GM21737 (cell line): Measurements from ENCODE around the gene SHTN1.

Experiments
- ATAC-seq: cut with Tn5 transposase; IDR thresholded peaks from one replicate; pipeline ENCODE4 v1.9.1; 2021; ENCODE audit warnings: mild to moderate bottlenecking, moderate library complexity; ENCODE audit not compliant: unreplicated experiment

Gene SHTN1

DNA sequence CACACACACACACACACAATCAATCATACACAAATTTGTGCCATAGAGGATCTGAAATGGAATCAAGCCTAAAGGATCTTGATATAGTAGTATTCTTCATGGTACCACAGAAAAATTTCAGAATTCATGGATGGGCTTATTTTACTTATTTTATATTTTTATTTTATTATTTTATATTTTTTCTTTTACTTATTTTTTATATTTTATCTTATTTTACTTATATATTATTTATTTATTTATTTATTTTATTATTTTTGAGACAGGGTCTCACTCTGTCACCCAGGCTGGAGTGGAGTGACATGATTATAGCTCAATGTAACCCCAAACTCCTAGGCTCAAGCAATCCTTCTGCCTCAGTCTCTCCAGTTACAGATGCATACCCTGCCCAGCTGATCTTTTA is 16.7 kb downstream of the SHTN1 start:
- ATAC-seq = no peak

DNA sequence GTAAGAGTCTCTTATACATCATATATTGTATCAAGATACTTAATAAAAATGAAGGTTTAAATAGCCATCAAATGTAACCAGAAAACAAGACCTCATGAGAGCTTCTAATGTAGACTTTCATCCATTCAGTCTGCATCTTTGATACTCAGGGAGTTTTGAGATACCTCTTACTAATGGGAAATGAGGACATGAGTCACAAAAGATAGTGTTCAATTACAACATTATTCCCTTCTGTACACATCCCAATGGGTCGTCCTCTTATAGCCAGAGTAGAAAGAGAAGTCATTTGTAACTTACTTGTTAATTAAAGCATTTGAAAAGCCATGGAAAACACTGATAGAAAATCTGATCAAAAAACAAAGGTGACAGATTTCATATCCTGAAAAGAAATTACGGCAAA is 19.4 kb downstream of the SHTN1 start:
- no peak for ATAC-seq

DNA sequence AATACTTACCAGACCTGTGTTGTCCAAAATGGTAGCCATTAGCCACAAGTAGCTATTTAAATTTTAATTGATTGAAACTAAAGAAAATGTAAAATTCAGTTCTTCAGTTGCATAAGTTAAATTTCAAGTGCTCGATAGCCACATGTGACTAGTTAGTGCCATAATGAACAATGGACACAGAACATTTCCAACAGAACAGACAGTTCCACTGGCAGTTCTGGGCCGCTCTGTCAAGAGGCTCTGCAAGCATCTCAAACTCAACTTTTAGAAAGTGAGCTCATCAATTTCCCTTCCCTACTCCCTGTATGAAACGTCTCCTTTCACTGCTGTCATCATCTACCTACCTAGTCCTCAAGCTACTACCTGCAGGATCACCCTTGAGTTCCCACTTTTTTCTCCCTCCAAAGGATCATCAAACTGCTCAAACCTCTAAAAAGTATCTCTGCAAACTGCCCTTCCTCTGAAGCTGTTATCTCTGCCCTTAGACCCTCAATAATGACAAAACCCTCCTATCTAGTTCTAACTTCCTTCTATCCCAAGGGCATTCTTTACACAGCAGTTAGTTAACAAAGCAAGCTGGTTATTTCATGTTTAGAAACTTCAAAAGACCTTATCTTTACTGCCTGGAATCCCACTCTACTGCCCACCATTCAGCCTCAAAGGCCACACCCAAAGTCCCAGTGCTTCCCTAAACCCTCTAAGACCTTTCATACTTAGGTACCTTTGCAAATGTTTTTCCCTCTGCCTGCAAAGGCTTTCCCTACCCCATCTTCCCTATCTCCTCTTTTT is 20.6 kb downstream of the SHTN1 start:
- no peak for ATAC-seq

DNA sequence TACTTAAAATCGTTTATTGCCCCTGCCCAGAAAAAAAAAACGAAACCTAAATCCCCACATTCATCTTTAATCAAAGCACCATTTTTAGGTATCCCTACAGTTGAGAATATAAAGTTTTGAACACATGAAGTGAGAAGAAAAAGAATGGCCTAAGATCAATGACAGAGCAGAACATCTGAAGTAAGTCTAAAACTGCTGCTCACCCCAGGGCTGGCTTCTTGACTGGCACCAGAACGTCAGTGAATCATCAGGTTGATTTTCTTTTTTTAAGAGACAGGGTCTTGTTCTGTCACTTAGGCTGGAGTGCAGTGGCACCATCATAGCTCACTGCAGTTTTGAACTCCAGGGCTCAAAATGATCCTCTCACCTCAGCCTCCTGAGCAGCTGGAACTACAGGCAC is 24.9 kb downstream of the SHTN1 start:
- ATAC-seq = no peak

DNA sequence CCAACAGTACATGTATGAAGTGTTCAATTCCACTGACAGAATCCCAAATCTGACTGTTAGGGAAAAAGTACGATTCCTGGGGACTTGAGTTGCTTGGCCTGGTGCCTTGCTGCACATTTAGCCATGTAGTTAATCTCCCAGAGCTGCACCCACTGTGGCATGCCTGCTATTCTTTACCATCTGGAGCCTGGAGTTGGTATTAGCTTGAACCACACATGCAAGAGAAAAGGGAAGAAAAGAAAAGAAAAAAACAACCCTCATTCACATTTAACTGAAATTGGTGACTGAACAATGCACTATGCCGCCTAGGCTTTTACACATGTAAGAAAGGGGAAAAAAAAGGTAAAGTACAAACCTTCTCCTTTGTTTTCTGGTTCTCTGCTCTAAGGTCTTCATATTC is 26.1 kb downstream of the SHTN1 start:
- no peak for ATAC-seq

DNA sequence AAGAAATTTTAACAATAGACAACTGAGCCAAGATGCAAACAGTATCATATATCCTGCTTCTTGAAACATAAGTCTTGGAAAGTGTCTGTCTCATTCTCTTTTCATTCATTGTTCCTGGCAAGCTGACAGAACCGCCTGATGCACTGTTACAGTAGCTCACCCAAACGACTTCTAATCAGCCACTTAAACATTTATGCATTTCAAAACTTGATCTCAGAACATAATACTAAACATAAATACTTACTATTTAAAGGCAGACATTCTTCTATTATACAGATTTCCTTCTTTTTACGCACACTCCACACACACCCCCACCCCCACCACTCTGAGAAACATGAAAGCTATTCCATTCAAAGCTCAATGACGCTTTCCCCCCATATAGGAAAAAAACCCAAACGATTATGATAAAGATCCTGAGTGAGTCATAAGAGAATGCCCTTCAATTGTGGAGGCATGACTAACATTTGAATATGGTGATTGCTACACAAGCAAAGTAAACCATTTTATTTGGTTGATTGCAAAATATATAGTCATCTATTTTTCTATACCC is 30.5 kb downstream of the SHTN1 start:
- no peak for ATAC-seq

DNA sequence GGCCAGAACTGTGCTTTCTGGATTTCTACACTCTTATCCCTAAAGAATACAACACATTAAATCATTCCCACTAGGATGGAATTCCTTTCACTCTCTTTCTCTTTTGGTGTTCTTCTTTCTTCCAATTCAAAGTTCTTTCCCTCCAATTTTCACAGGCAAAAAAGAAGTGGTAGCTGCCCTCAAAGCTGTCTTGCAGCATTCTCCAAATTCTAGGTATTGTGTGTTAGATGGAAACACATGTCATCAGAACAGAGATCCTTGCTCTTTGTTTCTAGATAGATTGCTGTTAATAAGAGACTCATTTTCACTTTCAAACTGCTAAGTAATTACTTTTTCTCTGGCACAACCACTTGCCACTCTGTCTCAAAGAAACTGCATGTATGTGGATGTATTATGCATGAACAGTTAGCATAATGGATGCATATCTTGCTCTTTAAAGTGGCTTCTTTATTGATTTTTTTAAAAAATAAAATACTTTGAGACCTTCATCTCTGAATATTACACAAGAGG is 31.0 kb downstream of the SHTN1 start:
- ATAC-seq = no peak

DNA sequence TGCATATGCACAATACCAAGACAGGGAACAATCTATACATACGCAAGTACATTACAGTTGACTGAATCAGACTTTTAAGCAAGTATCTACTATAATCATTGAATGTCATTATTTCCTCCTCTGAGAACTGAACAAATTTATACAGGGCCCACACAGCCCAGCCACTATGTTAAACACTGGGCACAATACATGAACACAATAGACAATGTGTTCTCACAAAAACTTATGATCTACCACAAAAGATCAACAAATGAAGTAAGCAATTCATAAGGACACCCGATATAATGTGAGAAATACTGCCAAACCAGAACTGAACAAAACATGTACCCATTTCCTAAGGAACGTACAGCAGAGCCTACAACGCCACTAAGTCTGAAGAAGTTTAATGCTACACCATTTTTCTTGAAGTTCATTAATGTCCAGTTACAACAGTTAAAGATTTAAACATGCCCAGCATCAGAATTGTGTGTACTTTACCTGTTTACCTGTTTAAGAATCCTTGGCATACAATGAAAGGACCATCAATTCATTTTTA is 31.5 kb downstream of the SHTN1 start:
- no peak for ATAC-seq

DNA sequence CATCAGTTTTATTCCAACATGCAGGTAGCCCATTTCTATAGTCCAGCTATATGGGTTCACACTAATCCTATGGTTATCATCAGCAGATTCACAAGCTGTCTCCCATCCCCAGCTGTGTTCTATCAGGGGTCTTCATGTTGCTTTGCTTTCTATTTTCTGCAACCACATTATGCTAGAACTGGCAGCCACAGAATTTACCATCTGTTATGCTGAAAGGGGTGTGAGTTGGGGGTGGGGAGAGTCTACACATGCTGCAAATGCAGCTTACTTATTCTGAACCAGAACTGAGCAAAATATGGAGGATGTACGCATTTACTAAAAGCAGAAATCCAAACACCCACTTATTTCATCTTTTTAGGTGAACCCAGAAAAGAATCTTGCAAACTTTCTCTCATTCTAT is 32.9 kb downstream of the SHTN1 start:
- ATAC-seq = no peak

DNA sequence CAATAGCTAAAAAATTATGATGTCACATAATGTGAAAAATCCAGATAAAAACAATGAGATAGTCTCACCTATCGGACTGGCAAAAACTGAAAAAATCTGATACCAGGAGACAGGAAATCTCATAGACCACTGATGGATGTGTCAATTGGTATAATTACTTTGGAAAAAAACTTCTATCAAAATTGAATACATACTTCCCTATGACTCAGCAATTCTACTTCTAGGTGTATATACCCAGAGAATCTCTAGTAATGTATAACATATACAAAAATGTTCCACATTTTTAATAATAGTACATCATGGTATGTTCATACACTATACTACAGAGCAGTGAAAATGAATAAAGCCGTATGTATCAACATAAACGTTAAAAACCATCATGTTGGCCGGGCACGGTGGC is 34.9 kb downstream of the SHTN1 start:
- no peak for ATAC-seq

DNA sequence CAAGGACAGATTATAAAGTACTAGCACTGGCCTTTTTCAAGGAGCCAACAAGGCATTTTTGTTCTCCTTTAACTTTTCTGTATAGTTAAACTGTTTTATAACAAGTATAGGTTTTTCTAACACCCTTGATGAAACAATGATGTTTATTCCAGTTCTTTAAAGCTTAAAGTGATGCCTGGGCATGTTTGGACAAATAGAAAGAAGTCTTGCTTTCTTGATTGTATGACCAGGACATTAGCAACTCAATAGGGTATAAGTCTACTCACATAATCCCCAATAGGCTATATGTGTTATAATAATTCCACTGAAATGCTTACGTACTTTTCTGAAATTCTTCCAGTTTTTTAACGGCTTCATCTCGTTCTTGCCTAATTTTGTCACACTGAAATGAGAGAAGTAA is 36.7 kb downstream of the SHTN1 start:
- ATAC-seq = no peak

DNA sequence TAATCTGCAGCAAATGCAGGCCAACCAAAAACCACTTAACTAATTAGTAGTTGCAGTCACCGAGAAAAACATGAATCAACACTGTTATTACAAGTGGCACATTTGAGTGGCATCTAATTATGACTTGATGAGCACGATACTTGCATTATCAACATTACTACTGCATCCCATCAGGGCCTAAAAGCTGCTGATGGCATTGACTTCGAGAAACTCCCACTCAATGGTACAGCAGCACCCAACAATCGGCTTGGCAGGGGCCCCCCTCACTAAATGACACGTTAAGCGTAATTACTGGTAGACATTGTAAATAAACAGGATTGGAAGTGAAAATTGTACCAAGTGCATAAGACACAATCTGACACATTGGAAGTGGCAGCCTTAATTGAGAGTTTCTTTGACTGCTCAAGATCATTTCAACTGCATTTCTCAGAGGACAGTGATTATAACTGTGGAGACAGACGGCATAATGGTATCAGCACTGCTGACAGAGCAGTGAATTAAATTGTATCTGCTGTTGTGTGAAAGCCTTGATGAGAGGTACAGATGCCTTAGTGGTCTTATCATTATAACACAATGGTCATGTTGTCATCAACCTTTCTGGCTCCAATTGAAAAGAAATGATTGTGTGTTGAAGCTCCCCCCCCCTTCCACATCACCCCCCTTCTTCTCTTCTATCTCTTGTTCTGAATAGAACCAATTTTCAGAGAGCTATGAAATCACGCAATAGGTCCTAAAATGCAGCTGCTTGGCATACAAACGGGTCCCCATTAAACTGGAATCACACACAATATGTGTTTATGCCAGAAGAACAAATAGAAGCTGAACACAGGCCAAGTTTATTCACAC is 43.4 kb downstream of the SHTN1 start:
- ATAC-seq = no peak

DNA sequence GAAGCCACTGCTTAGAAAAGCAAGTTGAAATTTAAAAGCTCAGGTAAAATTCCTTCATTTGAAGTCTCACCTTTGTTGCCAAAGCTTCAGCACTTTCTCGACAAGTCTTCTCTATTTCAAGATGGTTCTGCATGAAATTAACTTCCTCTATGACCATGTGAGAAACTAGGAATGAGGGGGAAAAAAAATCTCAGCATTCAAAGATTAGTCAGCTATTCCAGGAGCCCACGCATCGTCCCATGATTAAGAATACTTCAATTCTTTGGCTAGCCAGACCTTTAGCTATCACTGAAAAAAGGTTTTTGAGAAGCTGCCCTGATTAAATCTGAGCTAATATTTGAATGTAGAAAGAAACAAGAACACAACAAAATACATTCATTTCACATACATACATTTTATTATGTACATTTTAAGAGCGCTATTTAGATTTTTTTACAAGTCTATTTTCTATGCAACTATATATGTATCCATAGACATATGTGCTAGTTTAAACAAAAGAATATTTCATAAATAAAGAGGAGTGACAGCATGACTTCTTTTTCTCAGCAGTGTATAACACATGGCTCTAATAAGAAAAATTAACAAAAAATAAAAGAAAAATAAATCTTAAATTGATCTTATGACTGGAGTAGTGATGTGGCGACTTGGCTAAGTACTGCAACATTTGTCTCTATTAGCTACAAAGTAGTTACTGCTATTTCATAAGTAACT is 44.8 kb downstream of the SHTN1 start:
- no peak for ATAC-seq

DNA sequence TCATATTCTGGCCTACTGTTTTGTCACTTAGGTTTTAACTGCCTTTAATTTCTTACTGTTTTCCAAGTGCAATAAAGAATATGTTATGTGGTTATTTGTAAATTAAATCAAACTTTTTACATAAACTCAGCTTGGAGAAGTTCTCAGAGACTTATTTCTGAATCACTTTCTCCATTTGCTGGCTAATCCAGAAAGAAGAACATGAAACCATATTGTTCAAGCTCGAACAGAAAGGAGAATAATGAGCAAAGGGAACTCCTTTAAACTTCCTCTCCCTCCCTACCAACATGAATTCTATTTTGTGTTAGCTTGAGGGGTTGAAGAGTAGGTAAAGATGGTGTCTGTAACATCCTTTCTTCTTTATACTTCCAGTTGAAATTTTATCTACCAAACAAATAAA is 52.3 kb downstream of the SHTN1 start:
- ATAC-seq = no peak

DNA sequence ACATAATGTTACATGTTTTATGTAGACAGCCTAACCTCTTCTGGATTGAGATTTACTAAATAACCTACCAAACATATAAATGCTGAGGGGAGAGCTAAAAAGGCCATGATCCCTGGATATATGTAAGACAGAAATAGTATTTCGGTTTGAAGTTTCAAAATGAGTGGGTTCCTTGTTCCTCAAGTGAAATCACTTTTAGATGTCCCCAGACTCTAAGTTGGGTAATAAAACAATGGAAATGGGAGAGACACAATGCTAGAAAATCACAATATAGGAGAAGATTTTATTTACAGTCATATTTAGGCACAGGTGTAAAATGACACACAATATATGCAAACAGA is 56.5 kb downstream of the SHTN1 start:
- no peak for ATAC-seq

DNA sequence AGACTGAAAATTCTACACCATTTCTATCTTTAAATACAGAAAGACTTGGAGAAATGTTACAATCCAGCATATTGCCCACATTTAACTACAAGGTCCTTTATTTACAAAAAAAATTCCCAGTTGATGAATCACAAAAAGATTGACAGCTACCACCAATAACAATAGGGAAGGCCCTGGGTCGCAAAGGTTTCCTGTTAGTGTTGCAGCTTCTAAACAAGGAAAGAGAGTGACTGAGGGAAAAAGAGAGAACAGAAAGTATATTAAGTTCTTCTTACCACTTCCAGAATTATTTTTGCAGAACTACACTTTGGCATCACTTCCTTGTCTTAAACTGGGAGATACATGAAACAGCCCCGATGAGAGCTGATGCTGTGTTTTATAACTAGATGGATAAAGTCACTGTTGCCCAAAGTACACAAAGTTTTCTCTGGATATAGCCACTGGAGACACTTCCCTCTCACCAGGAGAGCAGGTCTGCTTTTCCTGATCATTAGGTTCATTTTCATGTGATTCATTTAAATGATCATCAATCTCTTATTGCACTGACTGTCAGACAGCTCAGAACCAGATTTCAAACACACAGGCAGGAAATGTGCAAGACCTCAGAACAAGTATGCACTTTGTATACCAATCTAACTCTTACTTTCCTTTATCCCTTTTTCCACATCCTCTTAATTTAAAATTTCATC is 57.0 kb downstream of the SHTN1 start:
- no peak for ATAC-seq

DNA sequence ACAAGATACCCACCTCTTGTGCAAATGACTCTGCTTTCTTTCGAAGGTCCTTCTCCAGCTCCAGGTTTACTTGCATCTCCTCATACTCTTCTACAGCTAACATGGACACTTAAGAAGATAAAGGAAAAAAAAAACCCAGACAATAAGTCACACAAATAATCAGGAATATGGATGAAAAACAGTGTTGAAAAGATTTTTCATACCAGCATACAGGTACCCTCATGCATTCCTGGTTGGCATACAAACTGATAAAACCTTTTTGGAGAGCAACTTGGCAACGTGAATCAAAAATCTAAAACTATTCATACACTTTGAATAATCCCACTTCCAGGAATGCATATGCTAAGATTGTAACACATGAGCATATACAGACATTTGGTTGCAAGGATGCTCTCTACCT is 60.1 kb downstream of the SHTN1 start:
- ATAC-seq = no peak

DNA sequence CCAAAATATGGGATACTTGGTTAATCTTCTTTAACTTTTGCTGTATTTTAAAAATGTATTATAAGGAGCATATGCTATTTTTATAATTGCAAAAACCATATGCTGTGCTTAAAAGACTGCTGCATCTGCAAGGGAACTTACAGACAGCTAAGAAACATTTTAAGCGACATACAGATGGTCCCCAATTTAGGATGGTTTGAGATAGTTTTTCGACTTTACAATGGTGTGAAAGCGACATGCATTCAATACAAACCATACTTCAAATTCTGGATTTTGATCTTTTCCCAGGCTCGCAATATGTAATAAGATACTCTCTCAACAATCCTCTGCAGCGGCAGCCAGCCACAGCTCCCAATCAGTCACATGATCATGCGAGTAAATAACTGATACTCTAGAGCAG is 73.2 kb downstream of the SHTN1 start:
- ATAC-seq = no peak

DNA sequence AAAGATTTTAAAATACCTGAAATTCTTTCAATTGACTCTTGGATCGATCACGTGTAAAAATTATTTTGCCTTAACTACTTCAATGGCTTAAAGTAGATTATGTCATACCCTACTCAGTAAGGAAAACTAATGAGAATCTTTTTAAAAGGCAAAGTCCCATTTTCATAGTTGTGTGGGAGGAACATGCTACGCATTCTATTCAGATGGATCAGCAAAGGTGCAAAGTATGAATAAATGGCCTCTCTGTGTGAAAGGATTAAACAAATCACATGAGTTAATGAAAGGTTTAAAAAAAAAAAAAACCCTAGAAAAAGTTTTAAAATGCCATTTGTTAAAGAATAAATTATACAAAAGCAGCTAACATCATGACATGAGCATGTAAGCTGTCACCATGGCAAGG is 78.6 kb downstream of the SHTN1 start:
- ATAC-seq = no peak

DNA sequence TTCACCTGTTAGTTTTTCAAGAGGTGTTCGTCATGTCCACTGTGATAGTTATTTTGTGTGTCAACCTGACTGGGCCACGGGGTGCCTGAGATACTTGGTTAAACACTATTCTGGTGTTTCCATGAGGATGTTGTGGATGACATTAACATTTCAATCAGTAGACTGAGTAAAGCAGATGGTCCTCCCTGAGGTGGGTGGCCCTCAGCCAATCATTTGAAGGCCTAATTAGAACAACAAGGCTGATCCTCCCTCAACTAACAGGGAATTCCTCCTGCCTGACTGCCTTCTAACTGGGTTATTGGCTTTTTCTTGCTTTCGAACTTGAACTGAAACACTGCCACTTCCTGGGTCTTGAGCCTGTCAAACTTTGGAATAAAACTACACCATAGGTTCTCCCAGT is 79.9 kb downstream of the SHTN1 start:
- ATAC-seq = no peak

DNA sequence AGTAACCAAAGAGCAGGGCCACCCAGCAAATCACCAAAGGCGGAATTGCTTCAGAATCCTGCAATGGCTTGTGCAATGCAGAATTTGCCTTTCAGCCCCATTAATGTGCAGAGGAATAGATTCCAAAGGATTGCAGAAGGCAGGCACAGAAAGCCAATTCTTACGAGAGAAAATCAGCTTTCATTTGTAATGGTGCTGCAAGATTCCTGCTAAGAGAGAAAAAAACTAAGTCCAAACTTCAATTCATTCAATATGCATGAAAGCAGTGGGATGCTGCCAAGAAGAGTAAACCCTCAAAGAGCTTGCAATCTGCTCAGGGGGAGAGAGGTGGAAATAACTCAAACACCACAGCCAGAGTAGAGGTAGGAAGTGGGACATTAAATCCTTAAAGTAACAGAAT is 85.3 kb downstream of the SHTN1 start:
- ATAC-seq = no peak
